ENCODE measurements around the gene RASSF10. TPM values are rescaled to one million over a fixed set of nuclear protein-coding genes. Genes with fewer than 3 reads are reported as not detected.

The RASSF10 gene
- total and polyA plus RNA-seq, 2 experiments from 2014 or later: 0.53 to 9.5 TPM

DNA sequence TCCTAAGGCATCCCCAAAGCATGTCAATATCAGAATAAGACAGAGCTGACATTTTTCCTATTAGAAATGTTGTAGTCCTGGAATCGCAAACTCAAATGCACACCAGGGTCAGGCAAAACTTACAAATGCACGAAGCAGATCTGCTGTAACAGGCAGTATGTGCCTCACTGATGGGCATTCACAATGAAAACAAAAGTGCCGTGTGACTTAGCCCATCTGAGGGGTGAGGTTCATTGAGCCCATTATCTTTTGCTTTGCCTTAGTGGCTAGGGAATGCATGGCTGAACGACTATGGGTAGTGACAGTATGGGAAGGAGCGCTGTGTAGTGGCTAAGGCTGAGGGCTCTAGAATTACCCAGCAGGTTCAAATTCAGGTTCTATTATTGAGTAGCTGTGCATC is 43.1 kb upstream of the RASSF10 start:
- no peaks in the 10 kb centered on the region for H3K9me2 ChIP-seq (replicated peaks; ENCODE audit: insufficient read depth)
- WGBS (ENCODE audit: low lambda C conversion rate, missing lambda C conversion rate): 88% methylated on average over 5 of the region's 5 CpGs
- no peak for DNase-seq (ENCODE audit: low spot score)
- H3K27me3 ChIP-seq: no peaks in the 10 kb centered on the region
- H3K4me2 ChIP-seq: no peak overlapping the region
- no peak overlapping the region for H3K4me3 ChIP-seq
- no peaks in the 10 kb centered on the region for H4K20me1 ChIP-seq (ENCODE audit: insufficient read depth, poor library complexity, severe bottlenecking)
- H3K9me3 ChIP-seq (ENCODE audit: low read depth): no peaks in the 10 kb centered on the region
- no peaks in the 10 kb centered on the region for H3K79me2 ChIP-seq
- no peaks in the 10 kb centered on the region for H3K4me1 ChIP-seq (ENCODE audit: insufficient read depth)
- H3K27ac ChIP-seq: no peak overlapping the region
- H3K36me3 ChIP-seq (replicated peaks; ENCODE audit: insufficient read depth, low read depth): no peaks in the 10 kb centered on the region
- TF ChIP-seq EZH2 (IDR thresholded peaks at IDR 0.05; ENCODE audit: borderline replicate concordance): no peak
- TF ChIP-seq, protein P1, sequence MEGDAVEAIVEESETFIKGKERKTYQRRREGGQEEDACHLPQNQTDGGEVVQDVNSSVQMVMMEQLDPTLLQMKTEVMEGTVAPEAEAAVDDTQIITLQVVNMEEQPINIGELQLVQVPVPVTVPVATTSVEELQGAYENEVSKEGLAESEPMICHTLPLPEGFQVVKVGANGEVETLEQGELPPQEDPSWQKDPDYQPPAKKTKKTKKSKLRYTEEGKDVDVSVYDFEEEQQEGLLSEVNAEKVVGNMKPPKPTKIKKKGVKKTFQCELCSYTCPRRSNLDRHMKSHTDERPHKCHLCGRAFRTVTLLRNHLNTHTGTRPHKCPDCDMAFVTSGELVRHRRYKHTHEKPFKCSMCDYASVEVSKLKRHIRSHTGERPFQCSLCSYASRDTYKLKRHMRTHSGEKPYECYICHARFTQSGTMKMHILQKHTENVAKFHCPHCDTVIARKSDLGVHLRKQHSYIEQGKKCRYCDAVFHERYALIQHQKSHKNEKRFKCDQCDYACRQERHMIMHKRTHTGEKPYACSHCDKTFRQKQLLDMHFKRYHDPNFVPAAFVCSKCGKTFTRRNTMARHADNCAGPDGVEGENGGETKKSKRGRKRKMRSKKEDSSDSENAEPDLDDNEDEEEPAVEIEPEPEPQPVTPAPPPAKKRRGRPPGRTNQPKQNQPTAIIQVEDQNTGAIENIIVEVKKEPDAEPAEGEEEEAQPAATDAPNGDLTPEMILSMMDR (IDR thresholded peaks at IDR 0.05; ENCODE audit: poor library complexity): no peak
- TF ChIP-seq EZH2phosphoT487 (IDR thresholded peaks at IDR 0.05; ENCODE audit: low read depth, severe bottlenecking, unreplicated experiment): no peak
- no peak overlapping the region for H2AFZ ChIP-seq

DNA sequence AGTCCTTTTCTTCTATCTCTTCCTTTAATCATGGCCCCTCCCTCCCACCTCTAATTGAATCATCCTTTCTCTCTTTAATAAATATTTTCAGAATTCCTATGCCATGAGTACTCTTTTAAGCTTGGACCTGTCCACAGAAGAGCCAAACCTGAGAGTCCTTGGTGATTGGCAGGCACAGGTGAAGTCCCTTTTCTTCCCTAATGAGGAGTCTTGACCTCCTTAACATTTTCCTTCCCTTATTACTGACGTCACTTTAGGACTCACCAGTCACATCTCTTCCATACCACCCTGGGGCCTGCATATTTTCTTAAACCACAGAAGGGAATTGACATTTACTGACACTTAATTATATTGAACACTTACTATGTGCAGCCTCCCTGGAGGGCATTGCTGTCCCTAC is 41.0 kb upstream of the RASSF10 start:
- Histone ChIP-seq H3K9me2 (replicated peaks; ENCODE audit: insufficient read depth) (no peaks in the 10 kb centered on the region), H3K9me3 (ENCODE audit: low read depth) (no peaks in the 10 kb centered on the region), H3K36me3 (replicated peaks; ENCODE audit: insufficient read depth, low read depth) (no peaks in the 10 kb centered on the region), H3K27ac (no peak overlapping the region), H2AFZ (no peak overlapping the region), H3K4me2 (no peak overlapping the region), H4K20me1 (ENCODE audit: insufficient read depth, poor library complexity, severe bottlenecking) (no peaks in the 10 kb centered on the region), H3K4me3 (no peak overlapping the region), H3K79me2 (no peaks in the 10 kb centered on the region), H3K27me3 (no peaks in the 10 kb centered on the region), H3K4me1 (ENCODE audit: insufficient read depth) (no peaks in the 10 kb centered on the region)
- TF ChIP-seq, protein P1 (IDR thresholded peaks at IDR 0.05; ENCODE audit: poor library complexity): no peak
- TF ChIP-seq EZH2phosphoT487 (IDR thresholded peaks at IDR 0.05; ENCODE audit: low read depth, severe bottlenecking, unreplicated experiment): no peak
- 71% methylated on average over 1 of the region's 1 CpG for WGBS (ENCODE audit: low lambda C conversion rate, missing lambda C conversion rate)
- DNase-seq (ENCODE audit: low spot score): no peak

DNA sequence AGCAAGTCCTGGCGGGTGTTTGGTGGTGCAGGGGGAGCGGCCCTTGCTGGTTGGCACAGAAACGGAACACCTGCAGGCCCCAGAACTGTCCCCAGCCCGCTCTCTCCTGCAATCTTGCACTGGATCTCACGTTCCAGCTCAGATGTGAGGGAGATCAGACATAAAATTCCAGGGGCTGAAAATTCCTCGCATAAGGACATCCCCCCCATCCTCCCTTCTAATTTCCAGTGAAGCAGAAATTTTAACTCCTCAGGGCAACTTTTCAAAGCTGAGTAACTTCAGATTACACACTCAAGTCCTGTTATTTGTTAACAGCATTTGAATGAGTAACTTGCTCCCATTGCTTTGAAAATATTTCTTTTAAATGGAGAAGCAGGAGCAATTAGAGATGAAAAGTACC is 40.3 kb upstream of the RASSF10 start:
- WGBS (ENCODE audit: low lambda C conversion rate, missing lambda C conversion rate): 78% methylated on average over 6 of the region's 6 CpGs
- no peaks in the 10 kb centered on the region for H3K36me3 ChIP-seq (replicated peaks; ENCODE audit: insufficient read depth, low read depth)
- H3K9me3 ChIP-seq (ENCODE audit: low read depth): no peaks in the 10 kb centered on the region
- no peak overlapping the region for H3K4me3 ChIP-seq
- H3K4me1 ChIP-seq (ENCODE audit: insufficient read depth): peaks cover 2% of the 10 kb centered on the region
- no peaks in the 10 kb centered on the region for H3K79me2 ChIP-seq
- no peak overlapping the region for H3K27ac ChIP-seq
- H3K4me2 ChIP-seq: no peak overlapping the region
- no peak for DNase-seq (ENCODE audit: low spot score)
- no peak overlapping the region for H2AFZ ChIP-seq
- TF ChIP-seq EZH2phosphoT487 (IDR thresholded peaks at IDR 0.05; ENCODE audit: low read depth, severe bottlenecking, unreplicated experiment) (no peak), EZH2 (IDR thresholded peaks at IDR 0.05; ENCODE audit: borderline replicate concordance) (no peak)
- TF ChIP-seq, protein P1 (IDR thresholded peaks at IDR 0.05; ENCODE audit: poor library complexity): no peak
- no peaks in the 10 kb centered on the region for H3K27me3 ChIP-seq
- no peaks in the 10 kb centered on the region for H4K20me1 ChIP-seq (ENCODE audit: insufficient read depth, poor library complexity, severe bottlenecking)
- no peaks in the 10 kb centered on the region for H3K9me2 ChIP-seq (replicated peaks; ENCODE audit: insufficient read depth)

DNA sequence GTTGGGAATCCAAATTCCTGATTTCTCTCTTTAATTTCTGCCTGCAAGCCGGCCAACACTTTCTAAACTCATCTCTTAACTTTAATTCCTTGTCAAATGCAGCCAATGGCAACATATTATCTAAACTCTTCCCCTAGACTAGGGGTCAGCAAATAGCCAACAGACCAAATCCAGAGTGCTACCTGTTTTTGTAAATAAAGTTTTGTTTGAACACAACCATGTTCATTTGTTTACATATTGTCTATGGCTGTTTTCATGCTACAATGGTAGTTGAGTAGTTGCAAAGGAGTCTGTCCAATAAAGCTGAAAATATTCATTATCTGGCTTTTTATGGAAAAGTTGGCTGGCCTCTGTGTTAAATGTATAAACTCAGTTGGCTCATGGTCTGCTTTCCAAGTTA is 37.2 kb upstream of the RASSF10 start:
- peaks cover 2% of the 10 kb centered on the region for H3K4me1 ChIP-seq (ENCODE audit: insufficient read depth)
- H3K27ac ChIP-seq: no peak overlapping the region
- no peak for DNase-seq (ENCODE audit: low spot score)
- no peaks in the 10 kb centered on the region for H3K9me3 ChIP-seq (ENCODE audit: low read depth)
- 100% methylated on average over 1 of the region's 1 CpG for WGBS (ENCODE audit: low lambda C conversion rate, missing lambda C conversion rate)
- H2AFZ ChIP-seq: no peak overlapping the region
- H3K4me2 ChIP-seq: no peak overlapping the region
- no peaks in the 10 kb centered on the region for H3K79me2 ChIP-seq
- H3K9me2 ChIP-seq (replicated peaks; ENCODE audit: insufficient read depth): no peaks in the 10 kb centered on the region
- no peaks in the 10 kb centered on the region for H3K36me3 ChIP-seq (replicated peaks; ENCODE audit: insufficient read depth, low read depth)
- H3K27me3 ChIP-seq: no peaks in the 10 kb centered on the region
- H3K4me3 ChIP-seq: no peak overlapping the region
- no peaks in the 10 kb centered on the region for H4K20me1 ChIP-seq (ENCODE audit: insufficient read depth, poor library complexity, severe bottlenecking)
- no peak for TF ChIP-seq EZH2 (IDR thresholded peaks at IDR 0.05; ENCODE audit: borderline replicate concordance)
- TF ChIP-seq, protein P1 (IDR thresholded peaks at IDR 0.05; ENCODE audit: poor library complexity): no peak
- TF ChIP-seq EZH2phosphoT487 (IDR thresholded peaks at IDR 0.05; ENCODE audit: low read depth, severe bottlenecking, unreplicated experiment): no peak
